Measurements from ENCODE around the gene SYNGR1.
A peak's percentile ranks its signal among the peaks of the same experiment; 100 is the strongest.

The SYNGR1 gene

DNA sequence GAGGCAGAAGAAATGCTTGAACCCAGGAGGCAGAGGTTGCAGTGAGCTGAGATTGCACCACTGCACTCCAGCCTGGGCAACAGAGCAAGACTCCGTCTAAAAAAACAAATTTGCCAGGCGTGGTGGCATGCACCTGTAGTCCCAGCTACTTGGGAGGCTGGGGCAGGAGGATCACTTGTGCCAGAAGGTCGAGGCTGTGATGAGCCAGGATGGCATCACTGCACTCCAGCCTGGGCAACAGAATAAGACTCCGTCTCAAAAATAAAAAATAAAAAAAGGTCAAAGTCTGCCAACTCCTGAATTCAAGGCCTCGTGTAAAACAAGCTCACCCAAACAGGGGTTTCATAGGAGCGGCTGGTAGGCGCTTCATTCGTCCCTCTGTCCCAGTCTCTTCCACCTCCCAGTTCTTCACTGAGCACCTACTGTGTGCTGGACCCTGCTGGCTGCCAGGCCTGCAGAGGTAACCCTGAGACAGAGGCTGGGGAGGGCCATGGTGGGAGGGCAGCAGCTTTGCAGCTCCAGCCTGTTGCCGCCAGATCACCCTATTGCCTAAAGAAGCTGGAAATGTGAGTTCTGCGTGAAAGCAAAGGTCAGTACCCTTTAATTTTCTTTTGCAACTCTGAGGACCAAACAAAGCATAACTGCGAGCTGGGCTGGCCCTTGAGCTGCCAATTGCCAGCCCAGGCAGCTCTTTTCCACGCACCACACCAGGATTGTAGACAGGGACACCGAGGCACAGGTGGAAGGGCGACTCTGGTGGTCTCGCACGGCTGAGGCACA, 45.7 kb upstream of the SYNGR1 start:
- DNase-seq (ENCODE audit: low read depth) = no peak
- TF ChIP-seq, protein P1, sequence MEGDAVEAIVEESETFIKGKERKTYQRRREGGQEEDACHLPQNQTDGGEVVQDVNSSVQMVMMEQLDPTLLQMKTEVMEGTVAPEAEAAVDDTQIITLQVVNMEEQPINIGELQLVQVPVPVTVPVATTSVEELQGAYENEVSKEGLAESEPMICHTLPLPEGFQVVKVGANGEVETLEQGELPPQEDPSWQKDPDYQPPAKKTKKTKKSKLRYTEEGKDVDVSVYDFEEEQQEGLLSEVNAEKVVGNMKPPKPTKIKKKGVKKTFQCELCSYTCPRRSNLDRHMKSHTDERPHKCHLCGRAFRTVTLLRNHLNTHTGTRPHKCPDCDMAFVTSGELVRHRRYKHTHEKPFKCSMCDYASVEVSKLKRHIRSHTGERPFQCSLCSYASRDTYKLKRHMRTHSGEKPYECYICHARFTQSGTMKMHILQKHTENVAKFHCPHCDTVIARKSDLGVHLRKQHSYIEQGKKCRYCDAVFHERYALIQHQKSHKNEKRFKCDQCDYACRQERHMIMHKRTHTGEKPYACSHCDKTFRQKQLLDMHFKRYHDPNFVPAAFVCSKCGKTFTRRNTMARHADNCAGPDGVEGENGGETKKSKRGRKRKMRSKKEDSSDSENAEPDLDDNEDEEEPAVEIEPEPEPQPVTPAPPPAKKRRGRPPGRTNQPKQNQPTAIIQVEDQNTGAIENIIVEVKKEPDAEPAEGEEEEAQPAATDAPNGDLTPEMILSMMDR (IDR thresholded peaks at IDR 0.05; ENCODE audit: insufficient read depth, low read depth, low read length, missing control alignments) = no peak
- no peak overlapping the region for H3K4me3 ChIP-seq (ENCODE audit: low read depth, low read length)

DNA sequence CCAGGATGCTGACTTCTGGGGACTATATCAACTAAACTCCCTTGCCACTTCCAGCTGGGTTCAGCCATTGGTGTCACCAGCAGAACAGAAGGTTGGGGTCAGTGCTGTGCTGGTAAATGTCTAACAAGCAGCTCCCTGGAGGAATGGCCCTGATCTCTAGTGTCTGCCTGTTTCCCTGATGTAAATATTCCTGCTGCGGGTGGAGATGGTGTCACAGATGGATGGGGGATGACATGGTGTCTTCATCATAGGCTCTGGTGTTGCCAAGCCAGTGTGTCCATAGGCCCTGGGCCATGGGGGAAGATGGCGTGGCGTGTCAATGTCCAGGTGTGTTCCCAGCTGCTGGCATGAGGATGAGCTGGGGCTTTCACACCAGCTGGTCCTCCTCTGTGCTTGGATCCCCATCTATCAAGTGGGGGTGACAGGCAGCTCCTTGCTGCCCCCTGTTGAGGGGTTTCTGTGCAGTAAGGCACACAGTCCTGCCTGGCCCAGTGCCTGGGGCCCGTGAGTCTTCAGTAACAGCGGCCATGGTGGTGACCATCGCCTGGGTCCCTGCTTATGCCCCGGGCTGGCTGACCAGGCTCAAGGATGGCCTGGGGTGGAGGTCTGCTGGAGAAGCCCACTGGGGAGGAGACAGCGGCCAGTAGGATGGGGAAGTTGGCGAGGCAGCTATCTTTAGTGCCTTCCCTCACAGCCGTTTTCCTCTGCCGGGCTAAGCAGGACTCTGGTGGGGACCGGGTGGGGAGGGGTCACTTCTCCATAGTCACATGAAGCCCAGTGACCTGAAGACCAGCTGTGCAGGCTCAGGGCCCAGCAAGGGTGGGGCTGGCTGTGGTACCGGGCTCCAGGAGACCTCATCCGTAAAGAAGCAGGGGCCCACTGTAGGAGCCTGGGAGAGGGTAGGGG, 43.1 kb upstream of the SYNGR1 start:
- no peak overlapping the region for H3K4me3 ChIP-seq (ENCODE audit: low read depth, low read length)
- DNase-seq (ENCODE audit: low read depth) = peak; percentile 69
- TF ChIP-seq, protein P1 (IDR thresholded peaks at IDR 0.05; ENCODE audit: insufficient read depth, low read depth, low read length, missing control alignments) = peak; percentile 75

DNA sequence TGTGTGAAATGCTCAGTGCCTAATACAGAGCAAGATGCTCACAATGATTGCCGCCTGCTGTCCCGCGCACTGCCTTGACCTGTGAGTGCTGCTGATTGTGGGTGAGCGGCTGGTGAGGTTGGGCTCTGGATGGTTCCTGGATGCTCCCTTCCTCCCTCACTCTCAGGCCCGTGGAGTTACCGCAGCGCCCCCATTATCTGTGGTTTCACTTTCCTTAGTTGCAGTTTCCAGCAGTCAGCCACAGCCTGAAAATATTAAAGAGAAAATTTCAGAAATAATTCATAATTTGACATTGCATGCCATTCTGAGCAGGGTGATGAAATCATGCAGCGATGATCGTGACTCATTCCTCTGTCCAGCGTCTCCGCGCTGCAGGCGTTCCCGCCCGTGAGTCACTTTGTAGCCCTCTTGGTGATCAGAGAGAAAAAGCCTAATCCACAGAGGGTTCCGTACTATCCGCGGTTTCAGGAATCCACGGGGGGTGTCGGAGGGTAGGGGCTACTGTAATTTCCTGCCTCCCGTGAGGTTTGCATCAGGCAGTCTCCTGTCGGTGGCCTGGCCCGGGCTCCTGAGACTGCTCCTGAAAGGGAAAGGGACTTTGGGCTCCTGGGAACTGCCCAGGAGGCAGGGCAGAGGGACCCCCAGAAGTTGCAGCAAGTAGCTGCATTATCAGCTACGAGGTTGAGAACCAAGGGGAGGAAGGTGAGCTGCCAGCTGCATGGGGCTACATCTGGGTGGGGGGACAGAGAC, 41.0 kb upstream of the SYNGR1 start:
- H3K4me3 ChIP-seq (ENCODE audit: low read depth, low read length) = no peak overlapping the region
- no peak for DNase-seq (ENCODE audit: low read depth)
- TF ChIP-seq, protein P1 (IDR thresholded peaks at IDR 0.05; ENCODE audit: insufficient read depth, low read depth, low read length, missing control alignments) = no peak

DNA sequence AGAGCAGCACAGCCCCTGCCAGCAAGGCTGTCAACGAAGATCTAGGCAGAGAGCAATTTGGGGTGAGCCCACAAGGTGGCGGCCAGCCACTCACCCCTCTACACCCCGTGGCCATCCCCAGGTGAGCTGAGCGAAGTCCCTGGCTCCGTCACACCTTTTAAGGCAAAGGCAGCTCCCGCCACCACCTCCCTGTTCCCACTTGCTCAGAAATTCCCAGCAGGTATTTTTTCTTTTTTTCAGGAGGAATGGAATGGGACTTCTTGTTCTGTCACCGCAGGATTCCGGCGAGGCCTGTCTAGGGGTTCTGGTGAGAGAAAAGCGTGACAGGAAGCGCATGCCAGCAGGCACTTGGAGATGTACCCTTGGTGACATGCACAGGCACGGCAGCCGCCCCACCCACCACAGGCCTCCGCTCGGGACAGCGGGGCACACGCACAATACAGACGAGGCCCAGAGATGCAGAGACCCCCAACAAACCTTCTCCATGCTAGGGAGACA, 40.4 kb upstream of the SYNGR1 start:
- TF ChIP-seq, protein P1 (IDR thresholded peaks at IDR 0.05; ENCODE audit: insufficient read depth, low read depth, low read length, missing control alignments) = peak; percentile 12
- no peak overlapping the region for H3K4me3 ChIP-seq (ENCODE audit: low read depth, low read length)
- DNase-seq (ENCODE audit: low read depth) = no peak

DNA sequence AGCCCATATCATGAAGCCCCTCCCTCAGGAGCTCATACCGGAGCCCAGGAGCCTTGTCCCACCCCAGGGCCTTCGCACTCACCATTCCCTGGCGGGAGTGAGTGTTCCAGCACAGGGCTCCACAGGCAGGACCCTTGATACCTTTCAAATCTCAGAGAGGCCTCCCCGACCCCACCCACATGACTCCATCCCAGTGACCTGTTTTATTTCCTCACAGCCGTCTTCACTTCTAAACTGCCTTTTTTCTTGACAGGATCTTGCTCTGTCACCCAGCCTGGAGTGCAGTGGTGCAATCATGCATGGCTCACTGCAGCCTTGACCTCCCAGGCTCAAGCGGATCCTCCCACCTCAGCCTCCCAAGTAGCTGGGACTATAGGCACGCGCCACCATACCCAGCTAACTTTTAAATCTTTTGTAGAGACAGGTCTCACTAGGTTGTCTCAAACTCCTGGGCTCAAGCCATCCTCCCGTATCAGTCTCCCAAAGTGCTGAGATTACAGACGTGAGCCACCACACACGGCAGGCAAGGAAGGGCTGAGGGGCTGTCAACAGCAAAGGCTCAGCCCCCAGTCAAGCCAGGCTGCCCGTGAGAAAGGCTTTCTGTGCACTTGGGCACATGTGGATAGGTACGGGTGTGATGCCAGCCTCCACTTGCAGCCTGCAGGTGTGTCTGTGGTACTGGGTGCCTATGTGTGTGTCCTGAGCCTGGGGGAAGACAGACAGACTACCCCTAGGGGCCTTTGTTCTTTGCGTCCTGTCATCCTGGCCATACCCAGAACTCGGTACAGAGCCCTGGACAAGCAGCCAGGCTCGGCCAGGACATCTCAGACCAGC, 39.7 kb upstream of the SYNGR1 start:
- DNase-seq (ENCODE audit: low read depth) = peak; percentile 45
- TF ChIP-seq, protein P1 (IDR thresholded peaks at IDR 0.05; ENCODE audit: insufficient read depth, low read depth, low read length, missing control alignments) = no peak
- H3K4me3 ChIP-seq (ENCODE audit: low read depth, low read length) = no peak overlapping the region

All from GM12865 (cell line).